HG03521 (cell line): ENCODE measurements around the gene DCC.

Source experiments
- ATAC-seq: cut with Tn5 transposase; IDR thresholded peaks from one replicate; pipeline ENCODE4 v1.9.1; 2021; ENCODE audit warnings: mild to moderate bottlenecking, moderate library complexity; ENCODE audit not compliant: unreplicated experiment

The DCC gene

DNA sequence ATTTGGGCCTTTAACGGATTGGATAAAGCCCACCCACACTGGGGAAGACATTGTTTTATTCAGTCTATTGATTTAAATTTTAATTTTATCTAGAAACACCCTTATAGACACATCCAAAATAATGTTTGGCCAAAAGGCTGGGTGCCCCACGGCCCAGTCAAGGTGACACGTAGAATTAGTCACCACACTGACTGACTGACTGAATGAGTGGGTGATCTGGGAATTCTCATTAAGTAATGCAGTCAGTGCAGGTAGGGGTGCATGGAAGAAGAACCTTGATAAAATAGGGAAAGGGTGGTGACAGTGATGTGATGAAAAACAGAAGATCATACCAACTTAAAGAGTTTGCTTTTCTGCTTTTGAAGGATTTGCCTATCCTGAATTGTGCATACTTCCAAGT is 554.8 kb downstream of the DCC start:
- no peak for ATAC-seq

DNA sequence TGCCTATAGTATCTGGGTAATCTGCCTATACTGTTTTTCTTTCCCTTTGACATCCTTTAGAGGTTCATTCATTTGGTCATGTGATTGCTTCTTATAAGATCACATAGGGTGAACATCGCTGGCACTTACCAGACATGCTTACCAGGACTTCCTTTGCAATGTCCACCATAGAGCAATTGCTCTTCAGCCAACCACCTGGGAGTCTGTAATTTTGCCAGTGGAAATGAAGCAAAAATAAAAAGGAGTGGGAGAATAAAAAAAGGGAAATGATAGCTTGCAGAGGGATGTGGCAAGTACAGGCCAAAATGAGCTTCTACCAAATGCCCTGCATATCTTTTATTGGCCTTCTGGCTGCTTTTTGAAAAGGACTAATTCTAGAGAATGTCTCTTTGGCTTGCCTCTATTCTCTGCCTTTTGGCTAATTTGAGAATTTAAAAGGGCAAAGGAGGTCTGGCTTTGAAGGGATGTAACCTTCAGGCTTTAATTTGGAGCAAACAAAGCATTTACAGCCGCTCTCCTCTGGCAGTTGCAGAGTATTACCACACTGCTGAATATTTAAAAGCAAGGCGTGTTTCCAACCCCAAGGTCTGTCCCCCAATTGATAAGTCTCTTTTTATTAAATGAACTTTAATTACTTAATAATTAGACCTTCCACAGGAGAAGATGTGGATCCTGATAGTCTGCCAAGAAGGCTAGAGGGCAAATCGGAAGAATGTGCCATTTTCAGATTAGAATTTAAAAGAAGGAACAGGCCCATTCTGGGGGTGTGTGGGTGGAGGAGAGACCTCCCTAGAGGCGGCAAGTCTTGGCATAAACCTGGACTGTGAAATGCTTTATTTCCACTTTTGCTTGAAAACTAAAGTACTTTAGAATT is 557.9 kb downstream of the DCC start:
- ATAC-seq: no peak

DNA sequence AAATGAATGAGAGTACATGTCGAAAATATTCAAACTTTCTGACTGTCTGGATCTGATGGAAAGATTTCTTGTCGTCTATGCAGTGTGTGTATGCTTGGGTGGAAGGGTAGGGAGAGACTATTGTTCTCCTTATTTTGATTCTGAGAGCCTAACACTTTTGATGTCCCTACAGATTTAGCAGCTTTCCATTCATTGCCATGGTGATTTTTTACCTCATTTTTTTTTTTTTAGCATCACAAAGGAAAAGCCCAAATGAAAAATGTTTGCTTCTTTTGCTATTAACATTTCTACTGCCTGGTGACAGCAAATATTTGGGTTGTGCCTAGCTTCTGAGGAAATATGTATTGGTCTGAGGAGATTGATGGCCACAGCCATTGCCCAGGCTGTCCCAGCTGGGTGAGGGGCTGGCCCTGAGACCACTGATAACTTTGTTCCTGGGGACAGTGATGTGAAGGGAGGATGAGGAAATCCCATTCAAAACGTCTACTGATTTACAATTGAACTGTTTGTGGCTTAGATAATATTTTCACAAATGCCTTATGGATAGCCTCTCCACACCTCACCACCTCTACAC is 558.6 kb downstream of the DCC start:
- ATAC-seq: no peak

DNA sequence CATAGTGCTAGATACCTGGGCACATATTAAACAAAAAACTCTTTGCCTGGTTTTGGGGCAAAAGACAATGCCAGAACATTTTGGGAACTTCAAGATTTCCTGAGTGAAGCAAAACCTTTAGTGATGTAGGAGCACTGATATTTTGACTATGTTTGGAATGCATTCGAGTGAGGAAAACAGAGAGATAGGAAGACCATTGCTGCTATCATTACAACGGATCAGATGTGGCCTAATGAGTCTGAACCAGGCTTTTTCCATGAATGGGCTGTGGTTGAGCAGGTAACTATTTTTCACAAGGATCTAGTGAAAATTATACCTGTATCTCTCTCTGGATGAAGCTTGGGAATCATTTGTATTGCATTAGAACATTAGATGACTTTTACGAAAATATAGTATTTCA is 562.2 kb downstream of the DCC start:
- ATAC-seq: no peak

DNA sequence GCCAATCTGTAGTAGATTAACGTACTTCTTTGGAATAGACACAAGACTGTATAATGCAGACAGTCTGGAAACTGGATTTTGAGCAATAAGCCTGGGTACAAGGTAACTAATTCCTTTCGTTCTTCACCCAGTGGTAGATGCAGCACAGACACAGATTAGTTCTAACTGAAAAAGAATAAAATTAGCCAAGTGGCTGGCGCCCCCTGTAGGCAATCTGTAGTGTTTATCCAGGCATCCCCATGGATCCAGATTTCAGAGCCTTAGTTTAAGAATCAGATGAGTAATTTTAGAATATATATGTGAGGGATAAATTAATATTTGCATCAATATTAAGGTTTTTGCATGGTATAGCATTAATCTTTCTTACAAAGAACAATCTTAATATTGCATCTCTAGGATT is 563.9 kb downstream of the DCC start:
- no peak for ATAC-seq

DNA sequence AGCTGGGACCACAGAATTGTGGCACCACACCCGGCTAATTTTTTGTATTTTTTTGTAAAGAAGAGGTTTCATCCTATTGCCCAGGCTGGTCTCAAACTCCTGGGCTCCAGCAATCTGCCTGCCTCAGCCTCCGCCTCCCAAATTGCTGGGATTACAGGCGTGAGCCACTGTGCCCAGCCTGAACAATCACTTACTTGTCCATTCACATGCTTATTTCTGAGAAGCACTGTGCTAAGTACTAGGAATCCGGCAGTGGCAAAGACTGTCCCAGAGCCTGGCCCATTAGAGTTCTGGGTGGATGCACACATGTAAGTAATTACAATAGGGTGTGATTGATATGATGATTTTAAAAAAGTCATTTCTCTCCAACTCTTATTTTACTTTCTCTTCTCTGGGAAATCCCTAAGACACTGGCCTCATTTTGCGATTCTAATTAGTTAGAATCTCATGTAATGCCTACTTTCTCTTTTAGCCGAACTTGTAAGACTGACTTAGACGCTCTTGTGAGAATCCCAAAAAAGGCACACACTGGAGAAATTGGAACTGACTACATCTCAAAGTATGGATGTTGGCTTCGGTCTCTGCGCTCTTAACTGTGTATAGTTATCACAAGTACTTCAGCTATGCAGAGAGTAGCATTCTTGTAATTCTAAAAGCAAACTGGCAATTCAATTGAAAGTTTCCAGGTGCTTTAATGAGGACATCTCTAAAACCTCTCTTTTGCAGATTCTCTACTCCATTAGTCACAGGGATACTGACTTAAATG is 567.7 kb downstream of the DCC start:
- no peak for ATAC-seq

DNA sequence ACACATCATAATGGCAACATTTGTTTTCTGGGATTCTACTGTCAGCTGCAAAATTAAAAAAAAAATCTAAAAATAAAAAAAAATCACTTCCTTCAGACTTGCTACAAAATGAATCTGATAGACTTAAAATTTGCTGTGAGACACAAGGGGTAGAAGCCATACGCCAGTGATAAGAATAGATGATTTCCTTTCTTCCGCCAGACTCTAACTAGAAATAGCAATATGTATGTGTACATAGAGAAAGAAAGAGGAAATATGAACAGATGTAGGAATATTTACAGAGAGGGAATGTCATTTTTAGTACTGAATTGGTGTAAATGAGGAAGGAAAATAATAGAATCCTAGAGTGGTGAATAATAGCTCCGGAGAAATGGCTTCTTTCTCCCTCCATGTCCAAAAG is 574.2 kb downstream of the DCC start:
- no peak for ATAC-seq

DNA sequence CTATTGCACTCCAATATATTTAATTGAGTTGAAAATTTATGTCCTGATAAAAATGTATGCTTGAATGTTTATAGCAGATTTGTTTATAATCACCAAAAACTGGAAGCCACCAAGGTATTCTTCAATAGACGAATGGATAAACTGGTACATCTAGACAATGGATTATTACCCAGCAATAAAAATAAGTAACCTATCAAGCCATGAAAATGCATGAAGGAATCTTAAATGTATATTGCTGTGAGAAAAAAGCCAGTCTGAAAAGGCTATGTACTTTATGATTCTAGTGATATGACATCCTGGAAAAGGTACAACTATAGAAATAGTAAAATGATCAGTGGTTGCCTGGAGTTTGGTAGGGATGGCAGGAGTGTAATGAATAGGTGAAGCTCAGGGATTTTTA is 580.7 kb downstream of the DCC start:
- no peak for ATAC-seq

DNA sequence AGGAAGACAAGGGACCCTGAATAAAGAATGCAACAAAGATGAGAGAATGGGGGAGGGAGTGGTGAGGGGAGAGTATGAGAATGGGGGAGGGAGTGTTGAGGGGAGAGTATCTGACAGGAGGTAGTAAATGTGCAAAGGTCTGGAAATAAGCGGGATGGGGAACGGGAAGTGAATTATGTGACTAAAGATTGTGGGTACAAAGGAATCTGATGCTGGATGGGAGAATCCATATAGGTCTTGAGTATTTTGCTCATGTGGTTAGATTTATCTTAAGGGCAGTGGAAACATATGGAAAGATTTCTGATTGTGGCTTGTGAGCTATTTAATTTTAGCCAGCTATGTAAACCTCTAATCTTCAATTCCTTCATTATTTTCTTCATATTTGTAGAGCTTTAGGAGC is 593.4 kb downstream of the DCC start:
- ATAC-seq: no peak

DNA sequence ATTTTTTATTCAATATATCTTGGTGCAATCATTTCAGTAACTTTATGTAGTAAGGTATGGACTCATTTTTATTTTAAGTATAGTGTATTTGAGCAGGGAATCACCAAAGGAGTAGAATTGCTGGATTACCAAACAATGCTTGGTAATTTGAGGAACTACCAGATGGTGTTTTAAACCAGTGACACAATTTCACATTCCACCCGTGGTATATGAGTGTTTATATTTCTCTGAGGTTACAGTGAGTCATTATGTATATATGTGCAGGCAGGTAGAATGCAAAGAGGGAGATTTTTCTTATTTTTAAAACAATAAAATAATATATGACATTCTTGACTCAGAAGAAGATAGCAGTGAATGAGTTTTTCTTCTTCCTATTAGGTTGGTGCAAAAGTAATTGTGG is 596.9 kb downstream of the DCC start:
- ATAC-seq: no peak

DNA sequence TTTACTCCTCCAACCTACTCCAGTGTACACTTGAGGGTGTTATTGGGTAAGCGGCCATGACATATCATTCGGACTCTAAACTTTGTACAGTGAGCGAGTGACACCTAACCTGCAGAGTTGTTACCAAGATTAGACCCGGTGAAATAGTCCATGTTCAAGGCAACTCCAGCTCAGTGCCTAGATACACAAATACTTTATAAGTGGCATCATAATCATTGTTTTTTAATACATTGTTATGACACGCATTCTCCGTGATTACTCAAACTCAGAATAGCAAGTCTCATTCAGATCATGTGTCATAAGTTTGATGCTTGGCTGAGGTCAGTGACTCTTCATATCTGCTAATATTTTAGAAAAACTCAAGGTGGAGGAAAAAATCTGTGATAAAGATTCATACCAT is 597.8 kb downstream of the DCC start:
- ATAC-seq: no peak

DNA sequence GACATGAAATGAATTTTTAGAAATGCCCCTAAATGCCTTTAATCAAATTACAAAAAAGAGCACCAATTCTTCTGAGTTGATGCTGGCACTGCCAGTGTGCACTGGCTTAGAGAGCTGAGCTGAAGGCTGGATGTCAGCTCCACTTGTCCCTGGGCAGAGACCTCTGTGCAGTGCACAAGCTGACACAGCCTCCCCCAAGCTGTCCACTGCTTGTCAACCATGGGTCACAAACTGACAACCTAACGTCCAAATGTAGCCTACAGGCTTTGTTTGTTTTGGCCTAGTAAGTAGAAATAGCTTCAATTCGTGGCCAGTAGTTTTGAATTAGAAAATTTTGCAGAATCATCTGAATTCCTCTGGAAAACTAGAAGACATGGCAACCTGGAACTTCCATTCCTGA is 605.6 kb downstream of the DCC start:
- no peak for ATAC-seq

DNA sequence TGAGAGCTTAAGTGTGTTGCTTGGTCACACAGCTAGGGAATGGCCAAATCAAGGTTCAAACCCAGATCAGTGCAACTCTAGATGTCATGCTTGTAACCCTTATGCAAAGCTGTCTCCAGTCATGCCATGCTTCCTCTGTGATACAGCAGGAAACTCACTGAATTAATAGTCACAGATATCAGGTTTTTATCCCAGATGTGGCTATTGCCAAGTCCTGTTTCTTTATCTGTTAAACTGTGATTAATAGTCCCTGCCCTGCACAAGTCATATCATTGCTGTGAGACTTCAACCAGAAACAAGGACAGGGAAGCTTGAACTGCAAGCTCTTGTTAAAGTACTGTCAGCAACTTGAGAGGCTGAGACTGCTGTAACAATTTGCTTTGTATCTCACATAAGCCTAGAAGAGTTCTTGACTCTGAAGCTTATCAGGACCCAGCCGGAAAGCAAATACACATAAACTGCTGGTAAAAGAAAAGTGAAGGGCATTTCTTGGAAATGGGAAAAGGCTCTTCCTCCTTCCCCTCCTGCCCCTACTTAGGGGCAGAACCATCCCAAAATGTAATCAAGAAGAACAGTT is 609.0 kb downstream of the DCC start:
- ATAC-seq: no peak

DNA sequence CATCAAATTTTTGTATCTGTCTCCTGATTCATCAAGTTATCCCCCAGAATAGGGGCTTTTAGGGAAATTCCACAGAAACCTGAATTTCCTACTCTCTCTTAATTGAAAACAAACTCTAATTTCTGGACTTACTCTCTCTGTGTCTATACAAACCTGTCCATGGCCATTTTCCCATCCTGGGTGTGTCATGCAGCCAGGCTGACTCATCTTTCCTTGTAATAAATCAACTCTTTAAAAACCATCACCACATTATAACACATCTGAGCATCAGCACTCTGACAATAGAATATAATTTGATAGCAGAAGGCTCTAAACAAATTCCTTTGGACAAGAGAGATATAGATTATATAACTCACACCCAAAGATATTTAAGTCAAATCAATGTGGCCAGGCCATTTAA is 610.2 kb downstream of the DCC start:
- ATAC-seq: no peak

DNA sequence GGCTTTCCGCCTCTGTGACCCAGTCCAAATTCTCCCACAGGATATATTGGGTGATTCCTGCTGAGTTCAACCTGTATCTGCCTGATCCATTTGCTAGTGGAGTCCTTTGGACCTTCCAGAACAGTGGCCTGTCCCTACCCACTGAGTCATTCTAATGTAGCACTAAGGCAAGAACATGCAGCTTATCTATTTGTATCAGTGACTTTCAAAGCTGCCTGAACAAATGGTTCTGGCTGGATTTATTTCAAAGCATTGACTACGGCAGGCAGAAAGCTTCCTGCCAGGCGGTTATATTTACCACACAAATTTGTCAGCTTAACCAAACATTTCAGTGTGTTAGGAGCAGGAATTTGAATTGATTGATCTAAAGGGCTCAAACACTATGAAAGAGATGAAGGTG is 613.4 kb downstream of the DCC start:
- ATAC-seq: no peak

DNA sequence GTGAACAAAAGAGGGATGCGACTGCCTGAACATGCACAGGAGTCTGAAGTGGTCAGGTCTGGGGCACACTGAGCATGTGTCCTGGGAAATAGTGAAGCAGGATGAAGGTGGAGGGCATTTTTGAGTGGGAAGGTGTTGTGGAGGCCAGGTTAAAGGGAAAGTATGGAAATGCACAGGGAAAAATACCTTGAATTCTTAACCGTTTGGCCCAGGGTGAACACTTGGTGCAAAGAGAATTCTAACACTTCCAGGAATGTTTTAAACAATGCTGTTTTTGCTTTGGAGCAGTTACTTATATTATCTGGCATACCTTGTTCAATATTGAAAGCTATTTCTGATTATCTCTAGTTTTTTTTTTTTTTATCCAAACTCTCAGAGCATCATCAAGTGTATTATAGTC is 623.5 kb downstream of the DCC start:
- ATAC-seq: no peak

DNA sequence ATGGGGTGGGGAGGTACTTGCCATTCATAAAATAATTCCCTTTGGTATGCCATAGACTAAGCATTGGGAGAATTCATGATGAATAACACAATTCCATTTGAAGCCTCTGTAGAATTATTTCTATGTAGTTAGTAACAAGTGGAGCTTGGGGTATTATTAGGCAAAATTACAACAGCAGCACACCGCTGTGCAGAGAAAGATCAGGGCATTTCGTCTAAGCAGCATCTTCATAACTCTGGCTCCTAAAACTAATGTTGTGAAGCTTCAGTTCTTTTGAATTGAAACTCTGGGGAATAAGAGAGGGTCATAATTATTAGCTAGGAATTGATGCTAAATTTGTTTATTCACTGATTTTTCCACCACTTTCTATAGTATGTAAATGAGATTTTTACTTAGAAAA is 630.7 kb downstream of the DCC start:
- no peak for ATAC-seq

DNA sequence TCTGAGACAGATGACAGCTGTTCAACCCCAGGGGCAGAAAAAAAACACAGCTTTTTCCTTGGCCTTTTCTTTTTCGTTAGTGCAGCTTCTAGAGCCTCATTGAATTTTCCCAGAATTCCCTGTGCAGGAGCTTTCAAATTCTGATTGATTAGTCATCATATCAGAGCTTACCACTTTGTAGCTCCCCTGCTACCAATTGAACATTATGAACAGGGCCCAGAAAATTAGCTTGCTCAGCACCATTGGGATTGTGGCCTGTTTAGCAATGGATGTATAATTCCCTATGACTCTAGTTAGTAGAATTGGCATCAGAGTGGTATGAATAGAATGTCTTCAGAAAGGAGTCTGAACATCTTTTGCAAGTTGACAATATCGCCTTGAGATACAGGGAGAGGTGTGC is 631.1 kb downstream of the DCC start:
- ATAC-seq: no peak

DNA sequence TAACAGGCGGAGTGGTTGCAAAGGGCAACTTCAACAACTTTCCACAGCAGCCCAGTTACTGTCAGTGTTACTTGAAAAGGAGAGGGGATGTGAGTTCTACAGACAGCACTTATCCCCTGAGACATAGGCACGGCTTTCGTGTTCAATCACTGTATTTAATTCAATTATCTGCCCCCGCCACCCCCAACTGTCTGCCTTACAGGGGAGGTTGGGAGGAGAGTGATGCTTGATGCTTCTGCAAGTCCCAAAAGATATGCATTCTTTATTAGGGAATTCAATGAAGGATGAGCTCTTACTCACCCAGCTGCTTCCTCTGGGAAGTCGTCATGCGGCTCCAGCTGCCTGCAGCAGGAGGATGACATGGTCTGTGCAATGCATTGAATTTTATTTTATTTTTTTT is 639.9 kb downstream of the DCC start:
- ATAC-seq: no peak

DNA sequence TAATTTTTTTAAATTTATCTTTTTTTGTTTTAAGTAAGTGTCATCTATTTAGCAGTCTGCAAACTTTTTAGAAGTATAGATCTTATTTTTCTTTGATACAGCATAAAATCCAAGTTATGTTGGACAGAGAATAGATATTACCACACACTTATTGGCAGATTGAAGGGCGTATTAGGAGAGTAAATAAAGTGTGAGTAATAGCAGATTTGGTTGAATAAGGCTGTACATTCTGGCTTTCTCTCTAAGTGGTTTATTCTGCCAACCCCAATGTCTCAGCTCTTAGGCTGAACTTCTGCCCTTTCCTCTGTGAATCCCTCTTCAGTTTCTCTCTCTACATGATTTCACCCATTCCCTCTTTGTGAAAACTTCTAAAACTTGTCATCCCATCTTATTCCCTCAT is 651.2 kb downstream of the DCC start:
- ATAC-seq: no peak

DNA sequence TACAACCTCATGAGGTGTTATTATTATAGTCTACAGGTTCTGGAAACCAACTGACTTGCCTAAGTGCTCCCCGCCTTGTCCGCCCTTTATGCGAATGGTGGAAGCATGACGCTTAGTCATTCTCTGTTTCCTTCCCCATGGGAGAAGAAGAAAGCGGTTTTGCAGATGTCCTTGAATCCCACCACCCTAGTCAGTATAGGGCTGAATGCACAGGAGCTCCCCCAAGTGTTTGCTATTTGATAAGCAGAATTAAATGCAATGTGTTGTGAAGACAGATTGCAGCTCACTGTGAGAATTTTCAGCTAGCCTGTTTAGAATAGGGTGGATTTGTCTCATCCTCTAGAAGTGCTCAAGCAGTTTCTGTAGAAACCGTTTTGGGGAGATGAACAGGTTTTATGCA is 652.0 kb downstream of the DCC start:
- ATAC-seq: no peak

DNA sequence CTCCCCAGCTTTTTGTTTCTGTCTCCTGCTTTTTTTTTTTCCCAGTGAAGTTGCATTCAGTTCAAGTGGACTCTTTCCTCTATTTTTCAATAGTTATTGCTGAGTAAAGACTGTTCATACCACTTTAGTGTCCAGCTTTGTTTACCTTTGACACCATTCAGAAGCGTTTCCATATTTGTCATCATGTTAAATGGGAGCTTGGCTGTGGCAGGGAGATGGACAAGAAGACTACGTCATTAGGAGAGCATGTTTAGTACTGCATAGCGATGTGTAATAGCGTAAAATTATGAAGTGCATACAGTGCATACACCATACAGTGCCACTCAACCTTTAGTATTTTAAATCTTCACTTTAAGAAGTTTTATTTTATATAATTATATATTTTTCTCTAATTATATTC is 655.9 kb downstream of the DCC start:
- ATAC-seq: no peak
